Loucy (cell line): Measurements from ENCODE around the gene PSMB8.

Experiments
- CTCF ChIP-seq: fragments of 200-600 bp; sonication (generic); conservative IDR thresholded peaks from 2 replicates; pipeline ENCODE4 v1.5.1; 2014; ENCODE audit warnings: mild to moderate bottlenecking, antibody characterized with exemption, low read length
- EZH2phosphoT487 ChIP-seq: fragments of 200-600 bp; IDR thresholded peaks from 2 replicates; pipeline ENCODE4 v1.6.1; 2018; ENCODE audit warnings: antibody characterized with exemption, mild to moderate bottlenecking, moderate library complexity, borderline replicate concordance

- TF ChIP-seq CTCF (no peak), EZH2phosphoT487 (no peak)
These were observed 27.1 kb downstream of the PSMB8 start, which contains the start of gene HLA-DOB for GRCh38 chr6:32816746-32817204.
